Skin epidermis (tissue), 12 donors: ENCODE results near the gene CPVL.
"Not testable (repeated sequence)": the region's sequence is repeated elsewhere in the genome, so short reads cannot be mapped to it uniquely, and the experiment has no call there.

Source experiments
- H3K27ac ChIP-seq, 21 experiments: fragments of 200-600 bp; sonication (generic) in 11 of 21; one replicate each; pipeline ENCODE4 v1.5.0; 2020; ENCODE audit warnings: mild to moderate bottlenecking in 3 of 21, inconsistent platforms in 2 of 21, moderate library complexity in 2 of 21
- H3K4me3 ChIP-seq, 7 experiments: fragments of 200-600 bp; sonication (generic) in 2 of 7; one replicate each; pipeline ENCODE4 v1.5.0; 2020; ENCODE audit warnings: inconsistent platforms in 2 of 7, mild to moderate bottlenecking in 2 of 7, moderate library complexity in 1 of 7

CPVL gene

GRCh38 chr7:29126804-29127203, 19.5 kb downstream of the CPVL start:
- H3K27ac ChIP-seq: no peak overlapping the region

GRCh38 chr7:29123626-29124190, 22.6 kb downstream of the CPVL start:
- no peak overlapping the region for H3K27ac ChIP-seq
- no peak overlapping the region for H3K4me3 ChIP-seq

More at GRCh38 chr7:29126804-29127203, 19.5 kb downstream of the CPVL start:
- no peak overlapping the region for H3K4me3 ChIP-seq

DNA sequence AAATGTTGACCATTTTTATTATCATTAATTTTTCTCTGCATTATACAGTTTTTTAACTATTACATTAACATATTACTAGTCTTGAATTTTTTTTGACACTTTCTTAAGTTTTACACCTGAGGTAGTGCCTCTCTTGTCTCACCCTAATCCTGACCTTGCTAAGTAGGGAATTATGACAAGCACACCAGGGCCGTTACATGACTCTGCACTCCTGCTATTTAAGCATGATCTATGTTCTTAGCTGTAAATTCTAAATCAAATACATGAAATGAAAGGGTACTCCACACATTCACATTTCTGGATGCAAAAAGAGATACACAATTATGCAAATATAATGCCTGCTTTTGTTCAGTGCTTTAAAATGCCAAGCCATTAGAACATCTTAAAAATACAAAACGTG, 23.6 kb downstream of the CPVL start:
- H3K27ac ChIP-seq: no peak overlapping the region
- H3K4me3 ChIP-seq: no peak overlapping the region

DNA sequence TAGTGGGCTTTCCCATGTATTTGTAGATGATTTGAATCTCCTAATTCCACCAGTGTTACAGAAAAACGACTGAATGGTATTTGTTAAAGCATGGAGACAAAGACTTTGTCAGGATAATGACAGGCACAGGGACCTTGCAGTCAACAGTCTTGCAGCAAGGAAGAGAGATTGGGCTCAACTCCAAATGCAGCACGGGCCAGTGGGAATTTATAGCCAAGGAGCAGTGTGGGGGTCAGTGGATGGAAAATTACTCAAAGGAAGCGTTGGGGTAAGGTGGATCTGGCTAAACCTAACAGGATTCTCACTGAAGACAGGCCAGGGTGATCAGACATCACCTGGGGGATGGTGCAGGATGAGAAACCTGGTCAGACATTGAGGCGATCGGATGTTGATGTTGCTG, 24.3 kb downstream of the CPVL start:
- H3K27ac ChIP-seq: no peak overlapping the region
- no peak overlapping the region for H3K4me3 ChIP-seq

DNA sequence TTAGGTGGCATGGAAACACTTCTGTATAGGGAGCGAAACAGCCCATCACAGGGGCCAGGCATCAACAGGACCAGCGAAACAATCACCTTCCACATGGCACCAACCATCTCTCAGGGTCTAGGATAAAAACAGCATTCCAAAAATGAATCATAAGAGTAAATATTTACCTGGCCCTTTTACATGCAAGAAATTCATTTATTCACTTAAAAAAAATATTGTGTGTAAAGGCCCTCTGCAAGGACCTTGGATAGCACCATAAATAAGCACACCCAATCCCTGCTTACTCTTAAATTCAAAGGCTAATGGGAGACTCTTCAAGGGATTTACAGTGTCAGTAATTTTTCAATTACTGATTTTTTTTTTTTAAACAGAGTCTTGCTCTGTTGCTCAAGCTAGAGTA, 25.4 kb downstream of the CPVL start:
- Histone ChIP-seq H3K27ac (no peak overlapping the region), H3K4me3 (no peak overlapping the region)

DNA sequence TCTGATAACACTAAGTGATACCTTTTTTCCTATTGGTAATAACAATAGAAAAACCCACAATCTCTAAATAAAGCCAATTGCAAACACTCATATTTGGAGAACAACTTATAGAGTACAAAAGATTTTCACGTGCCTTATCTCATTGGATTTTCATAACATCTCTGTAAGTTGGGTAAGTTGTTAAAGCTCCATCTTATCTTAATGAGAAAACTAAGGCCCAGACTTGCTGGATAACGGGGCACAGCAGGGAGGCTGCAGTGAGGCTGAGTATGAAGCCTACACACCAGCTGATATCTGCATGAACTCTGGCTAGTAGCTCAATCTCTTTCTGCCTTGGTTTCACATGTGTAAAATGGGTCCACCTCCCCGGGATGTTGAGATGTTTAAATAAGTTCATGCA, 26.8 kb downstream of the CPVL start:
- no peak overlapping the region for H3K4me3 ChIP-seq
- no peak overlapping the region for H3K27ac ChIP-seq

DNA sequence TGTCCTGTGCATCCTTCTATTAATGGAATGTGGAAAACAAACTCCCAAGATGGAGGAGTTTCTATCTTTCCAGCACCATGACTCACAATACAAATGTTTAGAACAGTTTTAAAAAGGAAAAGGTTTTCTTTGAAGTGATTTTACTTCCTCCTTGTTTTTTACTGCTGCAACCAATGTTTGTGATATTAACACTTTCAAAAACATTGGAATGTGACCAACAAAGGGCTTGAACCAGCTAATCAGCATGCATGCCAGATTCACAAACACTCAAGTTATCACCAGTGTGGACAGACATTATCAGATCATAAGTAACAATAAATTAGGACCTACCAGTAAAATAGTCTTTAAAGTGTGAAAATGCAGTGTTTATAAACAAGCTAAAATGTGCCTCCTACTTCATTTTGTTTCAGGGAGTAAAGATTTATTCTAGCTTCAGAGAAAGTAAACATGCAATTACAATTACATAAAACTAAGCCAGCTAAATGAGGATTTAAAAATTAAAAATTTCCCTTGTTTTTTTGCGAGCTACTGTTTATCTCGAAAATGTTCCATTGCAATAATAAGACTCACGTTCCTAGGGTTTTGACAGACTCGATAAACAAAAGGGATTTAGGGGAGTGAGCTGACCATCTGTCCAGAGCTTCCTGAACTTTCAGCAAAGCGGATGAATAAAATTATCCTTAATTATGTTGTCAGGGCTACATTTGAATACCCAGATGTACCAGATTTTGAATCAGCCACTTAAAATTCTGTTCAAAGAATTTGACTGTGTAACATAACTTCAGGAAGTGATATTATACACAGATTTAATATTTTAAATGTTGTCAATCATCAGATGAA, 29.8 kb downstream of the CPVL start:
- no peak overlapping the region for H3K4me3 ChIP-seq
- peak overlapping the region in 1 of 21 experiments; percentile 58 for H3K27ac ChIP-seq

GRCh38 chr7:29115753-29116152, 30.6 kb downstream of the CPVL start:
- Histone ChIP-seq H3K27ac (peak overlapping the region in 2 of 21 experiments; percentile 21 to 28), H3K4me3 (no peak overlapping the region)

DNA sequence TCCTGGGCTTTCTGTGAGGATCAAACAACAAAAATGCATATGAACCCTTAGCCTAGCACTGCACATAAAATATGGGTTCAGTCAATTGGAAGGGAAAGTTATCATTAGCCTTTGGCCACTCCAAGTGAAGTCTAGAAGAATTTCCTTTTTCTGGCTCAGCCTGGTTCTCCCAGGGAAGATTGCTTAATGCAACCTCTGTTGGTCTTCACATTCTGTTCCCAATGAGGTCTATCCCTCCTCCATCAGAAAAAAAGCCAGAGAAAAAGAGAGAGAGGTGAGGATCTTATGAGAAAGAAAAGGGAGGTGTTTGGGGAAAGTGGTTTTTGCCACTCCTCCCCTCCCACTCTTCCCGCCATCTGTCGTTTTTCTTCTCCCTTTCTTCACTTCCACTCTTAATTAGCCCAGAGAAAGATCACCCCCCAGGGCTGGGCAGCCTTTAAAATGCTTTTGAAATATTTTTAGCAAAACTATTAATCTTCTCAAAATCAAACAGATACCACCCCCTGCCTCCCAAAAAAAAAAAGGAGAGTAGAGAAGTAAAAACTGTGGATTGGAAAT, 31.1 kb downstream of the CPVL start:
- Histone ChIP-seq H3K4me3 (no peak overlapping the region), H3K27ac (peak overlapping the region in 1 of 21 experiments; percentile 21)

GRCh38 chr7:29114266-29114665, 32.1 kb downstream of the CPVL start:
- H3K27ac ChIP-seq: not testable (repeated sequence)

GRCh38 chr7:29113384-29114102, 32.8 kb downstream of the CPVL start:
- Histone ChIP-seq H3K27ac (no peak overlapping the region), H3K4me3 (no peak overlapping the region)

More at GRCh38 chr7:29114266-29114665, 32.1 kb downstream of the CPVL start:
- not testable (repeated sequence) for H3K4me3 ChIP-seq

DNA sequence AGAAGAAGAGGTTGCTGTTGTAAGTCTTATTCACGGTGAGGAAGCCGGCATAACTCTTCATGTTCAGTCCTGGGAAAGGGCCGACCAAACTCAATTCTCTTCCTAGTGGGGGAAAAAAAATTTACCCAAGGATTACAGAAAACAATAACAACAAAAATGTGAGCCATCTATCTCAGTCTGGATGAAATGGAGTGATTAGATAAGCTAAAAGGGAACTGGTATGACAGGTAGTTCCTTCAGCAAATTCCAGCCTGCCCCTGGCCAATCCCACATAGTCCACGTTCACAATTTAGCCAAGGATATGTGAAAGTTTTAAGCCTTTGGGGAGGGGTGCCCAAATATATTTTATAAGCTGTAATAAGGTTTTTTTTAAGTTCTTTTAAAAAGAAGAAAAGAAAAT, 33.6 kb downstream of the CPVL start:
- Histone ChIP-seq H3K27ac (no peak overlapping the region), H3K4me3 (no peak overlapping the region)

DNA sequence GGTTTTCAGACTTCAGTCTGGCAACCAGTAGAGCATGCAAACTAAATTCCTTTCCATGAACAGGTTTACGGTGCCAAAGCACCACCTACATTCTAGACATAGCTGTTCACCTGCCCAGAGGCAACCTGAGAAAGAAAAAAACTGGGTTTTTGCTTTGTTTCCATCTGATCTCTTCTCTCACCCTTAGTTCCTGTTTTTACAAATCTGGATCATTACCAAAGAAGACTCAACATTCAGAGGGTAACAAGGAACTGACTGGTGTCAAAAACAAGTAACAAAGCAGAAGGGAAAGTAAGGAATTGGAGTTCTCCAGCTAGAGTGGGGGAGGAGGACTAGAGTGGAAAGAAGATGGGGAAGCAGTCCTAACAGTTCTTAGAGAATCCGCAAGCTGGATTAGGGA, 36.4 kb downstream of the CPVL start:
- Histone ChIP-seq H3K4me3 (no peak overlapping the region), H3K27ac (no peak overlapping the region)

DNA sequence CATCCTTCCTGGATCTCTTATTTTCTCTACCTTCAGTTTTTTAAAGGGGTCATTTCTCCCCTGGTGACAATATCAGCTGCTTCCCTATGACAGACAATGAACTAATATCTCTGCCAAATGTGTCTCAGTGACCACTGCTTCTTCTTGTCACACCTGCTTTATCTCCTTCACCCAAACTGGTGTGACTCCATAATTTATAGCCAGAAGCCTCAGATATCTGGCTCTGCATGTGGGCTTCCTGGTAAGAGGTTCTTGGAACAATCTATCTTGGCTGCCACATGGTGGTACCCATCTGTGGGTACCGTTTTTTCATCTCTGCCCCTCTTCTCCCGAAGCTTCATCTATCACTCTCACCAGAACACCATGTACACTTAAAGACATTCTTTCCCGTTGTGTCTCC, 37.0 kb downstream of the CPVL start:
- H3K4me3 ChIP-seq: no peak overlapping the region
- H3K27ac ChIP-seq: no peak overlapping the region

DNA sequence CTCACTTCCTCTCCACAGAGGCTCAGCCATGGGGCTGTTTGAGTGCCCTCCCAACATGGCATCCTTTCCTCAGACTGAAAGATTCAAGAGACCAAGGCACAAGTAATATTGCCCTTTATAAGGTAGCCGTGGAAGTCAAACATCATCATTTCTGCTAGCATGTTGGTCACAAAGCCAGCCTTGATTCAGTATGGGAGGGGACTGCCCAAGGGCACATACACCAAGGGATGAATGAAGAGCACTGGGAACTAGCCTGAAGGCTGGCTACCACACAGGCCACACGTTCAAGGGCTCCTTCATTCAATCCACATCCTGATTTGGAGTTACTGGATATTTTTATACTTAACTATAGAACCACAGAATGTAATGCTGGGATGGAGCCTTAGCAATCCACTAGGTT, 39.3 kb downstream of the CPVL start:
- no peak overlapping the region for H3K27ac ChIP-seq
- H3K4me3 ChIP-seq: no peak overlapping the region

GRCh38 chr7:29106669-29106988, 39.7 kb downstream of the CPVL start:
- Histone ChIP-seq H3K4me3 (no peak overlapping the region), H3K27ac (no peak overlapping the region)

GRCh38 chr7:29105752-29106668, 40.3 kb downstream of the CPVL start:
- no peak overlapping the region for H3K4me3 ChIP-seq
- no peak overlapping the region for H3K27ac ChIP-seq

- Histone ChIP-seq H3K4me3 (no peak overlapping the region), H3K27ac (no peak overlapping the region)
Observed at GRCh38 chr7:29105191-29105590, 41.1 kb downstream of the CPVL start.

GRCh38 chr7:29102558-29103151, 43.7 kb downstream of the CPVL start:
- no peak overlapping the region for H3K27ac ChIP-seq
- H3K4me3 ChIP-seq: no peak overlapping the region
